Gastroesophageal sphincter (tissue), 3 donors: ENCODE data around the gene FBXO8.

Experiments used
- EP300 ChIP-seq: sonication (generic); formaldehyde crosslinking; IDR thresholded peaks from one replicate; pipeline ENCODE4 v1.6.1; 2017; ENCODE audit warnings: antibody characterized with exemption, mild to moderate bottlenecking
- TF ChIP-seq, protein P1 (sequence below), 4 experiments: fragments of 200-600 bp in 2 of 4; fragments of 450-650 bp in 2 of 4; sonication (generic) in 1 of 4; IDR thresholded peaks; one replicate each; pipeline ENCODE4 v1.5.1; 2017 to 2019; ENCODE audit warnings: antibody characterized with exemption in 4 of 4, mild to moderate bottlenecking in 2 of 4, moderate library complexity in 2 of 4

DNA sequence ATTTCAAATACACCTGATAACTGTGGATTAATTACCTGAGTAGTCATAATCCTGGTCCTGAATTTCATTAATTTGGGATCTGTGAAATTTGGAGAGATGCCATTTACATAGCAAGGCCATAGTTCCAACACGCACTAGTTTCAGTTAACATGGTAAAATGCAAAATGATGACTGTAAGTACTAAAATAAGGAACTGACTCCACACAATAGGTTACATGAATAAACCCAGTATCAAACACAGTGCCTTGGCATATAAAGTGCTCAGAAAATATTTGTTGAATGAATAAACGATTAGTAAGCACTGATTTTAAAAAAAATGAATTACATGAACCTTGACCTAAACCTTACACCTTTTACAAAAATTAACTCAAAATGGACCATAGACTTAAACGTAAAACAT, 9.0 kb downstream of the FBXO8 start:
- TF ChIP-seq, protein P1, sequence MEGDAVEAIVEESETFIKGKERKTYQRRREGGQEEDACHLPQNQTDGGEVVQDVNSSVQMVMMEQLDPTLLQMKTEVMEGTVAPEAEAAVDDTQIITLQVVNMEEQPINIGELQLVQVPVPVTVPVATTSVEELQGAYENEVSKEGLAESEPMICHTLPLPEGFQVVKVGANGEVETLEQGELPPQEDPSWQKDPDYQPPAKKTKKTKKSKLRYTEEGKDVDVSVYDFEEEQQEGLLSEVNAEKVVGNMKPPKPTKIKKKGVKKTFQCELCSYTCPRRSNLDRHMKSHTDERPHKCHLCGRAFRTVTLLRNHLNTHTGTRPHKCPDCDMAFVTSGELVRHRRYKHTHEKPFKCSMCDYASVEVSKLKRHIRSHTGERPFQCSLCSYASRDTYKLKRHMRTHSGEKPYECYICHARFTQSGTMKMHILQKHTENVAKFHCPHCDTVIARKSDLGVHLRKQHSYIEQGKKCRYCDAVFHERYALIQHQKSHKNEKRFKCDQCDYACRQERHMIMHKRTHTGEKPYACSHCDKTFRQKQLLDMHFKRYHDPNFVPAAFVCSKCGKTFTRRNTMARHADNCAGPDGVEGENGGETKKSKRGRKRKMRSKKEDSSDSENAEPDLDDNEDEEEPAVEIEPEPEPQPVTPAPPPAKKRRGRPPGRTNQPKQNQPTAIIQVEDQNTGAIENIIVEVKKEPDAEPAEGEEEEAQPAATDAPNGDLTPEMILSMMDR (IDR thresholded peaks at IDR 0.05) = no peak
- no peak for TF ChIP-seq EP300
